ENCODE measurements around the gene FRMD4A. TPM values are rescaled to one million over a fixed set of nuclear protein-coding genes. Genes with fewer than 3 reads are reported as not detected.

FRMD4A gene
- total RNA-seq, 1 experiment from 2014 or later = 19.6 TPM

- Histone ChIP-seq H3K56ac (ENCODE audit: insufficient read length, low read depth, low read length) (no peak overlapping the region), H3K4ac (ENCODE audit: low read depth, low read length) (no peak overlapping the region), H2AK5ac (ENCODE audit: insufficient read length, low read length) (no peak overlapping the region), H3K14ac (ENCODE audit: insufficient read depth, low read length) (no peak overlapping the region), H2AFZ (ENCODE audit: low read length) (no peak overlapping the region), H2BK120ac (ENCODE audit: low read depth, low read length, poor library complexity, severe bottlenecking) (no peak overlapping the region), H3K9me3 (ENCODE audit: control insufficient read depth, low read depth, low read length) (no peaks in the 10 kb centered on the region), H4K91ac (ENCODE audit: insufficient read length, low read depth, low read length) (no peak overlapping the region), H3K27me3 (ENCODE audit: insufficient read depth, low read length) (no peaks in the 10 kb centered on the region), H2BK20ac (ENCODE audit: low read depth, low read length, poor library complexity, severe bottlenecking) (no peak overlapping the region), H2BK5ac (ENCODE audit: insufficient read length, low read length) (no peak overlapping the region), H3K23me2 (ENCODE audit: insufficient read length, low read depth, low read length, poor library complexity, severe bottlenecking) (no peaks in the 10 kb centered on the region), H4K5ac (ENCODE audit: insufficient read length, low read depth, low read length) (no peak overlapping the region), H4K8ac (replicated peaks; ENCODE audit: insufficient read length, low read depth, low read length) (no peak overlapping the region), H2BK15ac (ENCODE audit: low read depth, low read length) (no peak overlapping the region), H3K79me2 (ENCODE audit: insufficient read depth, low read length) (no peaks in the 10 kb centered on the region), H3T11ph (ENCODE audit: low read length) (no peak overlapping the region), H3K4me2 (ENCODE audit: insufficient read depth, insufficient read length, low read length) (no peak overlapping the region), H4K20me1 (ENCODE audit: control insufficient read depth, insufficient read depth, insufficient read length) (no peaks in the 10 kb centered on the region), H3K4me1 (ENCODE audit: insufficient read depth, low read length) (no peaks in the 10 kb centered on the region), H3K18ac (ENCODE audit: insufficient read length, low read depth, low read length) (no peak overlapping the region), H3K27ac (ENCODE audit: insufficient read length, low read depth, low read length) (no peak overlapping the region), H2BK12ac (ENCODE audit: insufficient read length, low read depth, low read length) (no peak overlapping the region), H3K23ac (ENCODE audit: insufficient read length, low read depth, low read length) (no peak overlapping the region), H3K79me1 (ENCODE audit: insufficient read depth, low read depth, low read length, poor library complexity, severe bottlenecking) (no peaks in the 10 kb centered on the region), H3K9ac (ENCODE audit: extremely low read depth, insufficient read length, low read length) (no peak overlapping the region)
- no CpG with 5 or more reads among the region's 1 CpG for WGBS (ENCODE audit: extremely low coverage, insufficient read length, low lambda C conversion rate)
- Mint-ChIP-seq H3K36me3 (ENCODE audit: insufficient read depth in 1 of 3, low read depth in 3 of 3) (no peaks in the 10 kb centered on the region), H3K27me3 (ENCODE audit: low read depth) (no peaks in the 10 kb centered on the region; the same call in 1 of the 2 replicates), H3K27ac (no peak overlapping the region), H3K4me1 (peaks cover 19 to 21% of the 10 kb centered on the region in 2 experiments), H3K4me3 (no peak overlapping the region), H3K9me3 (no peaks in the 10 kb centered on the region)
- no peak for TF ChIP-seq CTCF (conservative IDR thresholded peaks at IDR 0.05)
- DNase-seq = no peak
These were observed 138.9 kb downstream of the FRMD4A start for GRCh38 chr10:14191871-14192270.

Data from H9 (cell line).